Testis (tissue), 2 donors: ENCODE results near the gene SLC44A1.

Experiments used
- CTCF ChIP-seq, 3 experiments: fragments of 450-650 bp in 2 of 3; fragments of 200-600 bp in 1 of 3; sonication (generic) in 1 of 3; IDR thresholded peaks; one replicate each; pipeline ENCODE4 v1.5.1; 2016 to 2019; ENCODE audit warnings: antibody characterized with exemption in 3 of 3, mild to moderate bottlenecking in 2 of 3, moderate library complexity in 1 of 3
- POLR2A ChIP-seq: fragments of 450-650 bp; IDR thresholded peaks from one replicate; pipeline ENCODE4 v1.6.1; 2017; ENCODE audit warnings: antibody characterized with exemption, mild to moderate bottlenecking, moderate library complexity

GRCh38 chr9:105483618-105484017 is 239.2 kb downstream of the SLC44A1 start:
- TF ChIP-seq CTCF (IDR thresholded peaks at IDR 0.05), result no peak
- no peak for TF ChIP-seq POLR2A
